Measurements from ENCODE around the gene CNOT1. TPM values are rescaled to one million over a fixed set of nuclear protein-coding genes. Genes with fewer than 3 reads are reported as not detected.
A peak's percentile ranks its signal among the peaks of the same experiment; 100 is the strongest.

Gene CNOT1
- total RNA-seq = 194 to 213 TPM (median 204 TPM) in 3 replicates

DNA sequence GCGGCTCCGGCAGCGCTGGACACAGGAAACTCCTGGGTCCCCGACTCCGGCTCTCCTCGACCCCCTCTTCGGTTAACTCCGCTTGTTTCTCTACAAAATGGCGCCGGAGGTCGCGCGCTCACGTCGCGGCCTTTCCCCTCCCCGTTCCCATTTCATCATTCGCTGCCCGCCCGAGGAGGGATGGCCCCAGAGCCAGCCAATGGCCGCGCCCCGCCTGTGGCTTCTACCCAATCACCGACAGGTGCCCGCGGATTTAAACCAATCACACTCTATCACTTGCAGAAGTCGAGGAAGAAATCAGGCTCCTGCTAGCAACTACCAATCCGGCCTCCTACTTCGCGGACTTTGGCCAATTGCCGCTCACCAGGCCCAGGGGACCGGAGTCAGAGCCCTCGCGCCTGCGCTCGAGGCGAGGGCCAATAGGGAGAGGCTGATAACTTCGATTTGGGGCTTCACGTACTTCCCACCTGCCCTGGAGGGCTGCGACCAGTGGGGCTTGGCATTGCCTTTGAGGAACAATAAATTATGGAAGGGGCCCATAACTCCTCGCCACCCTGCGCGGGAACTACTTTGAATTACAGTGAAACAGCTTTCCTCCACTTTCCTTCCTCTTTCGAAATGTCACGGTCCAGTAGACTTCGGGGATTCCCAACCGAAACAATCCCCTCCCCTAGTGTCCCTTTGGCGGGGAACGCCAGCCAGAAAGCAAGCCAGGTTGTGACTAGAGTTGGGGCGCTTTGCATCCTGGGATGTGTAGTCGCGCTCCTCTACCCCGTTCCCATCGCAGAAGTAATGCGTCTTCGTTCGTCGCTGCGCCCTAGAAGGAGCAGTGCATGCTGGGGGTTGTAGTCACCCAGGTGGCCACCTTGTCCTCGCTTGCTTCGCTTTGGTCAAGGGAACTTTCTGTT, at the start of gene CNOT1:
CNOT1 (minus strand) TSS at position 94 of the 908 bp plus-strand sequence. CDS start 30,489 bp downstream, outside the sequence.
- Mint-ChIP-seq H3K4me3 (peak within 1 kb of the TSS; percentile 99), H3K27ac (peak within 1 kb of the TSS; percentile 100), H3K4me1 (peaks cover 21% of the 10 kb centered on the region), H3K27me3 (ENCODE audit: low read depth) (peaks cover 2% of the 10 kb centered on the region), H3K9me3 (no peaks in the 10 kb centered on the region), H3K36me3 (no peaks in the 10 kb centered on the region)
- DNase-seq (ENCODE audit: low spot score in 2 of 2, unreplicated experiment in 2 of 2) = peak; percentile 92 to 98
- TF ChIP-seq, protein P1, sequence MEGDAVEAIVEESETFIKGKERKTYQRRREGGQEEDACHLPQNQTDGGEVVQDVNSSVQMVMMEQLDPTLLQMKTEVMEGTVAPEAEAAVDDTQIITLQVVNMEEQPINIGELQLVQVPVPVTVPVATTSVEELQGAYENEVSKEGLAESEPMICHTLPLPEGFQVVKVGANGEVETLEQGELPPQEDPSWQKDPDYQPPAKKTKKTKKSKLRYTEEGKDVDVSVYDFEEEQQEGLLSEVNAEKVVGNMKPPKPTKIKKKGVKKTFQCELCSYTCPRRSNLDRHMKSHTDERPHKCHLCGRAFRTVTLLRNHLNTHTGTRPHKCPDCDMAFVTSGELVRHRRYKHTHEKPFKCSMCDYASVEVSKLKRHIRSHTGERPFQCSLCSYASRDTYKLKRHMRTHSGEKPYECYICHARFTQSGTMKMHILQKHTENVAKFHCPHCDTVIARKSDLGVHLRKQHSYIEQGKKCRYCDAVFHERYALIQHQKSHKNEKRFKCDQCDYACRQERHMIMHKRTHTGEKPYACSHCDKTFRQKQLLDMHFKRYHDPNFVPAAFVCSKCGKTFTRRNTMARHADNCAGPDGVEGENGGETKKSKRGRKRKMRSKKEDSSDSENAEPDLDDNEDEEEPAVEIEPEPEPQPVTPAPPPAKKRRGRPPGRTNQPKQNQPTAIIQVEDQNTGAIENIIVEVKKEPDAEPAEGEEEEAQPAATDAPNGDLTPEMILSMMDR (IDR thresholded peaks at IDR 0.05; ENCODE audit: unreplicated experiment) = no peak

DNA sequence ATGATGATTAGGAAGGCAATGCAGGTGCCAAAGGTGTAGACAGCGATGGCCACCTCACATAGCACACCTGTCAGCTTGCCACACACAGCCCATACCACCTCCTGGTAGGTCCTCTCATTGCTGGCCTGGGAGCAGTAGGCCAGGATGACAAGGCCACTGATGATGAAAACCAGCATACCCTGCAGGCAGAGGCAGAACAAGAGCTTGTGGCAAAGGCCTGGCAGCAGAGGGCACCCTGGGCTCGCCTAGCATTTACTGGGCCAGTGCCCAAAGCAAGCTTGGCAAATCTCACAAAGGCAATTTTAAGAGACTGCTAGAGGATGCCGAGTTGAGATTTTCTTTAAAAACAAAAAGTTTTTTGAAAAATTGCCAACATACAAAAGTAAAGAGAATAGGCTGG, 49.1 kb upstream of the CNOT1 start:
- Mint-ChIP-seq H3K9me3 (no peaks in the 10 kb centered on the region), H3K27me3 (ENCODE audit: low read depth) (no peaks in the 10 kb centered on the region)

DNA sequence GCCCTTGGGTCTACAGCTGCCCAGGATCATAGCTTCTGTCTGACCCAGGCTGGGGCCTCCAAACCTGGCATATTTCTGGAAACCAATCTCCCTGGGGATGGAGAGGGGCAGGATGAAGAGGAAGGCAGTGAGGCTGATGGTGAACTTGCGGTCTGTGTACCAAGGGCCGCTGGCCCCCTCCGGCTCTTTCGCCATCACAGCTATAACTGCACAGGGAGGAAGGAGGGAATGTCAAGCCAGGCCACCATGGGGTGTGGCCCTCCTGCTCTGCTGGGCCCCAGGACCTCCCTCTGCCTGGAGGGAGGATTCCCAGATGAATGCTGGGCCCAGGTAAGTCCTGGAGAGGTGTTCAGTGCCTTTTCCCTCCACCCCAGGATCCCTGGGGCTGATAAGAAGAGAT, 48.6 kb upstream of the CNOT1 start:
- Mint-ChIP-seq H3K36me3 (peaks cover 21% of the 10 kb centered on the region), H3K9me3 (no peaks in the 10 kb centered on the region), H3K27ac (no peak overlapping the region), H3K4me3 (no peak overlapping the region), H3K27me3 (ENCODE audit: low read depth) (no peaks in the 10 kb centered on the region), H3K4me1 (peaks cover under 1% of the 10 kb centered on the region)
- no peak for DNase-seq (ENCODE audit: low spot score in 2 of 2, unreplicated experiment in 2 of 2)
- TF ChIP-seq, protein P1 (IDR thresholded peaks at IDR 0.05; ENCODE audit: unreplicated experiment) = no peak

More for the DNA sequence above, 49.1 kb upstream of the CNOT1 start:
- Mint-ChIP-seq H3K27ac (no peak overlapping the region), H3K4me1 (peaks cover 5% of the 10 kb centered on the region), H3K36me3 (peaks cover 21% of the 10 kb centered on the region), H3K4me3 (no peak overlapping the region)
- TF ChIP-seq, protein P1 (IDR thresholded peaks at IDR 0.05; ENCODE audit: unreplicated experiment) = no peak
- DNase-seq (ENCODE audit: low spot score in 2 of 2, unreplicated experiment in 2 of 2) = no peak

DNA sequence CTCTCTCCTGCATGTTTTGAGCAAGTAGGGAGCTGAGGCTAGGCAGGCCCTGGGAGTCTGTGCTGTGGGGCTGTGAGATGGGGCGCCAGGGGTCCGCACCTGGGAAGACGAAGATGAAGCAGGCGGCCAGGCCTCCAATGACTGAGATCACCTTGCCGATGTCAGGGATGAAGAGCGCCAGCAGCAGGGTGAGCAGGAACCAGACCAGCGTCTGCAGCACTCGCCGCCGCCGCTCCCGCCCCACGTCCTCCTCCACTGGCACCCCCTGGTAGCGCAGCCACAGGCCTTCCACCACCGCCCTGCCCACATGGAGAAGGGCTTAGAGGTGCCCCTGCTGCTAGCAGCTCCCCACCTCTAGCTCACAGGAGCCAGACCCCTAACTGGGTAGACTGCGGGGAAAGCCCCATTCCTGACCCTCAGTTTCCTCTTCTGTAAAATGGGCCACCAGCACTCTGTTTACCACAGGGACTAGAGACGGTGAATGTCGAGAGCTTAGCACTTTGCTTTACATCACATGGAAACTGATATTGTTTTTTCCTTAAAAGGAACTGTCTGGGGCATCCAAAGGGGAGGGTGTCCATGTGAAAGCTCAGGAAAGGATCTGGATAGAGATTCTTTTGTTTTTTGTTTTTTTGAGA, 41.4 kb upstream of the CNOT1 start:
- H3K27me3 Mint-ChIP-seq (ENCODE audit: low read depth) = no peaks in the 10 kb centered on the region

DNA sequence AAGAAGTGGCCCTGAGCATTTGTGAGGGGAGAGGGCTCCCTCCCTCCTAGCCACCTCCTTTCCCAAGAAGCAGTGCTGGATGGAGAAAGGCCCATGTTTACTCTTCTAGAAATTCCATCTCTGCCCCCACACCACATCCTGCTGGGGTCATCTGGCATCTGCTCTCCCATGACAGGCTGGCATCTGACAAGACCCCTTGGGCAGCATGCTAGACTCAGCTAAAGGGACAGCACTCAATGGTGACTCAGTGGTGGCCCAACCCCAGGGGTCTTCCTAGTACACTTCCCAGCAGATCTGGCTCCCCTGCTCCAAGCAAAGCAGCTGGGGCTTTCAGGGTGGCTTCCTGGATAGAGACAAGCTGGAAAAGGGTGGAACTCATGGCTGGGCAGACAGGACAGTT, 40.6 kb upstream of the CNOT1 start:
- Mint-ChIP-seq H3K9me3 (no peaks in the 10 kb centered on the region), H3K27ac (no peak overlapping the region), H3K27me3 (ENCODE audit: low read depth) (no peaks in the 10 kb centered on the region), H3K36me3 (peaks cover 30% of the 10 kb centered on the region), H3K4me3 (no peak overlapping the region), H3K4me1 (no peaks in the 10 kb centered on the region)
- TF ChIP-seq, protein P1 (IDR thresholded peaks at IDR 0.05; ENCODE audit: unreplicated experiment) = no peak
- no peak for DNase-seq (ENCODE audit: low spot score in 2 of 2, unreplicated experiment in 2 of 2)

More for the DNA sequence above, 41.4 kb upstream of the CNOT1 start:
- H3K27ac Mint-ChIP-seq = no peak overlapping the region
- peaks cover 30% of the 10 kb centered on the region for H3K36me3 Mint-ChIP-seq
- TF ChIP-seq, protein P1 (IDR thresholded peaks at IDR 0.05; ENCODE audit: unreplicated experiment) = no peak
- H3K4me3 Mint-ChIP-seq = no peak overlapping the region
- DNase-seq (ENCODE audit: low spot score in 2 of 2, unreplicated experiment in 2 of 2) = no peak
- H3K9me3 Mint-ChIP-seq = no peaks in the 10 kb centered on the region
- H3K4me1 Mint-ChIP-seq = no peaks in the 10 kb centered on the region

Measured in mesothelial cell of epicardium (in vitro differentiated cells).